ENCODE measurements around the gene INSM2. TPM values are rescaled to one million over a fixed set of nuclear protein-coding genes. Genes with fewer than 3 reads are reported as not detected.

INSM2 gene
- total and polyA plus RNA-seq, 5 donors: not detected

GRCh38 chr14:35578639-35579038 lies 44.7 kb downstream of the INSM2 start:
- DNase-seq (no peak), ATAC-seq (no peak)
- Histone ChIP-seq H3K4me3 (ENCODE audit: low read length) (no peak overlapping the region), H3K9me3 (ENCODE audit: control insufficient read depth, low read length) (no peaks in the 10 kb centered on the region), H3K27me3 (ENCODE audit: control insufficient read depth, insufficient read depth) (no peaks in the 10 kb centered on the region), H3K27ac (ENCODE audit: low read length) (no peak overlapping the region), H3K4me1 (ENCODE audit: control insufficient read depth, insufficient read depth, low read length) (no peaks in the 10 kb centered on the region)
- intact Hi-C loops (cut with DNase I): no loop called here

Other genes starting within 250 kb of the INSM2 start
- gene PSMA6, start 241.8 kb upstream of the INSM2 start, total RNA-seq: 100 to 1,000 TPM; 149 to 175 (median 163) TPM
- 193 TPM for gene PSMA6, start 241.8 kb upstream of the INSM2 start, polyA plus RNA-seq
- 100 to 1,000 TPM in 3 of 4 donors, 10 to 100 TPM in 1; 74.0 to 125 (median 103) TPM for gene NFKBIA, start 129.4 kb upstream of the INSM2 start, total RNA-seq
- 81.2 TPM for gene NFKBIA, start 129.4 kb upstream of the INSM2 start, polyA plus RNA-seq